ENCODE measurements around the gene KLHL42. TPM values are rescaled to one million over a fixed set of nuclear protein-coding genes. Genes with fewer than 3 reads are reported as not detected.
"Not testable (repeated sequence)": the region's sequence is repeated elsewhere in the genome, so short reads cannot be mapped to it uniquely, and the experiment has no call there.

KLHL42 gene
- total RNA-seq, 2 experiments from 2014 or later: 12.8 to 13.2 TPM

- H3K4me3 Mint-ChIP-seq: no peak overlapping the region
- H3K27me3 Mint-ChIP-seq: no peaks in the 10 kb centered on the region
- H3K27ac Mint-ChIP-seq: no peak overlapping the region
- no peak overlapping the region for H3K4me3 ChIP-seq (ENCODE audit: low read length)
- intact Hi-C loops (cut with DNase I, micrococcal nuclease): no loop called here
- TF ChIP-seq, protein P1, sequence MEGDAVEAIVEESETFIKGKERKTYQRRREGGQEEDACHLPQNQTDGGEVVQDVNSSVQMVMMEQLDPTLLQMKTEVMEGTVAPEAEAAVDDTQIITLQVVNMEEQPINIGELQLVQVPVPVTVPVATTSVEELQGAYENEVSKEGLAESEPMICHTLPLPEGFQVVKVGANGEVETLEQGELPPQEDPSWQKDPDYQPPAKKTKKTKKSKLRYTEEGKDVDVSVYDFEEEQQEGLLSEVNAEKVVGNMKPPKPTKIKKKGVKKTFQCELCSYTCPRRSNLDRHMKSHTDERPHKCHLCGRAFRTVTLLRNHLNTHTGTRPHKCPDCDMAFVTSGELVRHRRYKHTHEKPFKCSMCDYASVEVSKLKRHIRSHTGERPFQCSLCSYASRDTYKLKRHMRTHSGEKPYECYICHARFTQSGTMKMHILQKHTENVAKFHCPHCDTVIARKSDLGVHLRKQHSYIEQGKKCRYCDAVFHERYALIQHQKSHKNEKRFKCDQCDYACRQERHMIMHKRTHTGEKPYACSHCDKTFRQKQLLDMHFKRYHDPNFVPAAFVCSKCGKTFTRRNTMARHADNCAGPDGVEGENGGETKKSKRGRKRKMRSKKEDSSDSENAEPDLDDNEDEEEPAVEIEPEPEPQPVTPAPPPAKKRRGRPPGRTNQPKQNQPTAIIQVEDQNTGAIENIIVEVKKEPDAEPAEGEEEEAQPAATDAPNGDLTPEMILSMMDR (IDR thresholded peaks at IDR 0.05): no peak
- ATAC-seq (ENCODE audit: poor library complexity): no peak
- no peaks in the 10 kb centered on the region for H3K27me3 ChIP-seq (ENCODE audit: control insufficient read depth in 1 of 2, insufficient read depth in 2 of 2, low read length in 2 of 2)
- no peaks in the 10 kb centered on the region for H3K4me1 ChIP-seq (ENCODE audit: insufficient read depth, low read length)
- ChIA-PET CTCF (no interaction called here), POLR2A (no interaction called here)
- no peaks in the 10 kb centered on the region for H3K9me3 ChIP-seq (ENCODE audit: control insufficient read depth in 1 of 2, insufficient read depth in 1 of 2, low read length in 2 of 2)
- H3K36me3 Mint-ChIP-seq (ENCODE audit: low read depth): peaks cover 81% of the 10 kb centered on the region
- H3K4me1 Mint-ChIP-seq (ENCODE audit: low read depth): no peaks in the 10 kb centered on the region
- H3K27ac ChIP-seq (ENCODE audit: low read depth in 1 of 2, low read length in 2 of 2): no peak overlapping the region
- H3K36me3 ChIP-seq (ENCODE audit: insufficient read depth, low read length): peaks cover 54% of the 10 kb centered on the region
- no peak for DNase-seq
- no peaks in the 10 kb centered on the region for H3K9me3 Mint-ChIP-seq
Measured at GRCh38 chr12:27743601-27744000, 36.4 kb upstream of the KLHL42 start.

GRCh38 chr12:27745734-27746133 lies 34.3 kb upstream of the KLHL42 start:
- H3K4me3 ChIP-seq (ENCODE audit: low read length); CTCF ChIA-PET; H3K4me3 Mint-ChIP-seq; H3K9me3 ChIP-seq (ENCODE audit: control insufficient read depth in 1 of 2, insufficient read depth in 1 of 2, low read length in 2 of 2); H3K27me3 ChIP-seq (ENCODE audit: control insufficient read depth in 1 of 2, insufficient read depth in 2 of 2, low read length in 2 of 2); intact Hi-C loops (cut with DNase I, micrococcal nuclease); ATAC-seq (ENCODE audit: poor library complexity); H3K27ac Mint-ChIP-seq; H3K4me1 ChIP-seq (ENCODE audit: insufficient read depth, low read length); H3K9me3 Mint-ChIP-seq; POLR2A ChIA-PET; H3K27ac ChIP-seq (ENCODE audit: low read depth in 1 of 2, low read length in 2 of 2); H3K27me3 Mint-ChIP-seq; DNase-seq; H3K4me1 Mint-ChIP-seq (ENCODE audit: low read depth): not testable (repeated sequence)
- peaks cover 37% of the 10 kb centered on the region for H3K36me3 ChIP-seq (ENCODE audit: insufficient read depth, low read length)
- H3K36me3 Mint-ChIP-seq (ENCODE audit: low read depth): peaks cover 66% of the 10 kb centered on the region

DNA sequence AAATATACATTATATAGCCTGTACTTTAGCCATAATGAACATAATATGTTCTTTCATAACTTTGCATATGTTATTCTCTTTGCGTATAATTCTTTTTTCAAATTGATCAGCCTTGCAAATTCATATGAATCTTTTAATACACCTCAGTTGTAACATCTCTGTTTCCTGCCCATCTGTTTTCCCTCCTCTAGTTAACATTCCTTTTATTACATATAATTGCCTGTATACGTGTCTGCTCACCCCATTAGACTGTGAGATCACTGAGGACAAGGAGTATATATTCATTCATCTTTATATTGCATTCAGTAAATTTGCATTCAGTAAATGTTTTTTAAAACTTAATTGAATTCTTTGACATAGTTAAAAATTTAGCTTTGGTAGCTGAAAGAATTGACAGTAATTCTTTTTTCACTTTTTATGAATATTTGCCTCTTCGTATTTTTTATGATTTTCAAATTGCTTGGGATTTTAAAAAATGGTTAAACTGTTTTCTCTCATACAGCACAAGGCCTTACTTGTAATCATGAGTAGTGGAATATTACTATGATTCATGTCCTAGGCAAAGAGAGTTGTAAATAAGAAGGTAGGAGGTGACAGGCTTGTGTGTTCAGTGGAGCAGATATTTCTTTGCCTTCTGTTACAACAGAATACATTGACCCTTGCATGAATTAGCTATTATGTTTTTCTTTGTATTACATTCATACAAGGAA lies 32.8 kb upstream of the KLHL42 start:
- Mint-ChIP-seq H3K4me3 (no peak overlapping the region), H3K4me1 (ENCODE audit: low read depth) (no peaks in the 10 kb centered on the region), H3K27me3 (no peaks in the 10 kb centered on the region), H3K36me3 (ENCODE audit: low read depth) (peaks cover 62% of the 10 kb centered on the region), H3K27ac (no peak overlapping the region), H3K9me3 (no peaks in the 10 kb centered on the region)
- no peak overlapping the region for H3K4me3 ChIP-seq (ENCODE audit: low read length)
- peaks cover 36% of the 10 kb centered on the region for H3K36me3 ChIP-seq (ENCODE audit: insufficient read depth, low read length)
- H3K27ac ChIP-seq (ENCODE audit: low read depth in 1 of 2, low read length in 2 of 2): no peak overlapping the region
- no peak for ATAC-seq (ENCODE audit: poor library complexity)
- no peaks in the 10 kb centered on the region for H3K27me3 ChIP-seq (ENCODE audit: control insufficient read depth in 1 of 2, insufficient read depth in 2 of 2, low read length in 2 of 2)
- ChIA-PET POLR2A (no interaction called here), CTCF (no interaction called here)
- no peaks in the 10 kb centered on the region for H3K4me1 ChIP-seq (ENCODE audit: insufficient read depth, low read length)
- TF ChIP-seq, protein P1 (IDR thresholded peaks at IDR 0.05): no peak
- DNase-seq: no peak
- intact Hi-C loops (cut with DNase I, micrococcal nuclease): no loop called here
- H3K9me3 ChIP-seq (ENCODE audit: control insufficient read depth in 1 of 2, insufficient read depth in 1 of 2, low read length in 2 of 2): no peaks in the 10 kb centered on the region
